Fibroblast of skin of scalp (primary cell): Measurements from ENCODE around the gene DYNLL2. TPM values are rescaled to one million over a fixed set of nuclear protein-coding genes. Genes with fewer than 3 reads are reported as not detected.
"Not testable (repeated sequence)": the region's sequence is repeated elsewhere in the genome, so short reads cannot be mapped to it uniquely, and the experiment has no call there.

Source experiments
- DNase-seq: peaks from one replicate; pipeline ENCODE4 v3.0.0-alpha.2; 2013
- polyA plus RNA-seq, 2 experiments: library from polyadenylated mRNA; unstranded; fragments of 120-200 nt; gene quantifications; one replicate each; pipeline ENCODE4 v1.2.1, GENCODE V29; 2013; ENCODE audit not compliant: insufficient read length in 2 of 2

The DYNLL2 gene
- polyA plus RNA-seq (2013, experiment 1 of 2; ENCODE audit: insufficient read length): 24.6 TPM
- 25.0 TPM for polyA plus RNA-seq (2013, experiment 2 of 2; ENCODE audit: insufficient read length)

DNA sequence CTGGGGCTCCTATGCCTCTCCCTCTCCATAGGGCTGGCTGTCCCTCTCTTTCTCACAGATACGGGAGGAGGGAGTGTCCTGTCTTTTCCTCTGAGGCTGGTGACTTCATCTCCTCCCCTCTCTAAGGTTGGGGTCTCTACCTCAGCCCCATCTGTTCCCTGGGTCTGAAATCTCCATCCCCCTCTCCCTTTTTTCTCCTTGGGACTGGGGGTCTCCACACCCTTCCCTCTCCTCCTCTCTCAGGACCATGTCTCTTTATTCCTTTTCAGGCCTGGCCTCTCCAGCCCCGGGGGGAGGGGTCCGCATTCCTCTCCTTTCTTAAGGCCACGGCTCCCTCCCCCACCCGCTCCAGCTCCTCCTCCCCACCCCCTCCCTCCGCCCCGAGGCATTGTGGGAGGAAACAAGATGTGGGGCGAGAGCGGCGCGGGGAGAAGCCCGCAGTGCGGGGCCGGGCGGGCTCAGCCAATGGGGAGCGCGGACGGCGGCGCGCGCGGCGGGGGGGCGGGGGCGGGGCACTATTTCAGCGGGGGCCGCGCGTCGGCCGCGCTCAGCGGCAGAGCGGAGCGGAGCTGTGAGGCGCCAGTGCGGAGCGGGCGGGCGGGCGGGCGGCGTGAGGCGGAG, at the start of gene DYNLL2:
Gene DYNLL2, plus strand, starts transcription at position 550 of the 621 bp plus-strand sequence. CDS start 3,672 bp downstream, outside the sequence.
- peak; percentile 97 for DNase-seq

DNA sequence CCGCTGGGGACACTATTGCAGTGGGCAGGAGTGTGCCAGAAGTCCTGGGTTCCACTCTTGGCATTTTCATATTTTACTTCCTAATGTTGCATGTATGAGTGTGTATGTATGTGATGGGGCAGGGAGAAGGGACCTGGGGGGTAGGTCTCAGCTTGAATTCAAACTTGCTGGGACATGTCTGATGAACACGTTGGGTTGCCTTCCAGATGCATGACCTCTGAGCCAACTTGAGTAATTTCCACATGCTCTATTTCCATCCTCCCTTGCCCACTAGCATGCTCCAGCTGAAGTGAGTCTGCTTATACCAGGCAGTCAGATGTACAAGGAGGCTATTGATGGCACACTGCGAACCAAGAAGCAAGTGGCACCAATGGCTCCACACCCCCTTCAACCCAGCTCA, 43.2 kb upstream of the DYNLL2 start:
- no peak for DNase-seq

DNA sequence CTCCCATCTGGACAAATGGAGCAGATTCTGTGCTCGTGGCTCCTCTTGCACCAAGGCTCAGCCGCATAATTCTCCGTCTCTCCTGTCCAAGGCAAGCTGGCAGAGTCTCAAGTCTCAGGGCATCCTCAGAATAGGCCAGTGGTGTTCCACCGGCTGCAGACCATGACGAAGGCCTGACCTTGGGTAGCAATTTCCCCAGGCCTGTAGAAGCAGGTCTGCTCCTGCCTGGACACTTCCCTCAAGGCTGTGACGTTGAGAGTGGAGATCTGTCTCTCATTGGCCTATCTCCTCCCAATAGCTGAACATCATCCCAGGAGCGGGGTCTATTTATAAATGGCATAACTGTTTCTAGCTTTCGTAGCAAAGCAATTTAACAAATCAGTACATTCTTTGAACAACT, 42.8 kb upstream of the DYNLL2 start:
- no peak for DNase-seq

- DNase-seq: no peak
Measured at GRCh38 chr17:58041161-58041560, 42.1 kb upstream of the DYNLL2 start.

- DNase-seq: no peak
Measured at GRCh38 chr17:58043221-58044181, 39.7 kb upstream of the DYNLL2 start.

DNA sequence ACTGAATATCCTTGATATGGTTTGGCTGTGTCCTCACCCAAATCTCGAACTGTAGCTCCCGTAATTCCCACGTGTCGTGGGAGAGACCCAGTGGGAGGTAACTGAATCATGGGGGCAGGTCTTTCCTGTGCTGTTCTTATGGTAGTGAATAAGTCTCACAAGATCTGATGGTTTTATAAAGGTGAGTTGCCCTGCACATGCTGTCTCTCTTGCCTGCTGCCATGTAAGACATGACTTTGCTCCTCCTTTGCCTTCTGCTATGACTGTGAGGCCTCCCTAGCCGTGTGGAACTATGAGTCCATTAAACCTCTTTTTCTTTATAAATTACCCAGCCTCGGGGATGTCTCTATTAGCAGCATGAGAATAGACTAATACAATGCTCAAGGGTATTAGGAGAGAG, 39.0 kb upstream of the DYNLL2 start:
- DNase-seq: not testable (repeated sequence)

- DNase-seq: peak; percentile 8
Measured at GRCh38 chr17:58046239-58047094, 36.8 kb upstream of the DYNLL2 start.

DNA sequence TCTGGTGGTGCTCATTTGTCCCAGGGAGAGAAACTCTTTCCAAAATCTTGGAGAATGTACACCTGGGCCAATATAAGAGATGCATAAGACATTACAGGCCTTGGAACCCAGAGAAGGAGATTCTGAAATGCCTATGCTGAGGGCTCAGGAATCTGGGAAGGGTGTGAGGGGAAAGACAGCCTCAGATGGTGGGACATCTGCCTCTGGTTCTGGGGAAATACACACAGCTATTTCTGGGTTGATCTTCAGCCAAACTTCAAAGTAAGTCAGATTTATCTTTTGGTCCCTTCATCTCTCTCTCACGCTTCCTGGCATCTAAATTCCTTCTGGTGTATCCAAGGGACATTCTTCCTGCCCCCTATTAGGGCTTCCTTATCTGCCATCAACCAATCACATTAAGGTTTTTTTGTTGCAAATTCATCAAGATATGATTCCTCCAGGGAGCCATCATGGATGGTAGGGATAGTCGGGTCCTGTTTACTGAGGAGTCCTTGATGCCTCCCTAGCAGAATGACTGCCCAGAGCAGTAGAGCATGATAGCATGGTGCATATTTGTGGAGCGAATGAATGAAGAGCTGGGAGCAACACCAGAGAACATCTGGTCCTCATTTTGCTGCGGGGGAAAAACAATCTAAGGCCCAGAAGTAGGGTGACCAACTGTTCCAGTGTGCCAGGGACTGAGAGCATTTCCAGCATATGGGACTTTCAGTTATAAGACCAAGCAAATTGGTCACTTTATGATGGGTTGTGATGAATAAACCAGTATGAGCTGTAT, 35.7 kb upstream of the DYNLL2 start:
- peak; percentile 20 for DNase-seq

- no peak for DNase-seq
Measured at GRCh38 chr17:58049533-58049932, 33.7 kb upstream of the DYNLL2 start.

- no peak for DNase-seq
Measured at GRCh38 chr17:58050966-58051365, 32.3 kb upstream of the DYNLL2 start.

- DNase-seq: no peak
Measured at GRCh38 chr17:58051468-58051867, 31.8 kb upstream of the DYNLL2 start.

DNA sequence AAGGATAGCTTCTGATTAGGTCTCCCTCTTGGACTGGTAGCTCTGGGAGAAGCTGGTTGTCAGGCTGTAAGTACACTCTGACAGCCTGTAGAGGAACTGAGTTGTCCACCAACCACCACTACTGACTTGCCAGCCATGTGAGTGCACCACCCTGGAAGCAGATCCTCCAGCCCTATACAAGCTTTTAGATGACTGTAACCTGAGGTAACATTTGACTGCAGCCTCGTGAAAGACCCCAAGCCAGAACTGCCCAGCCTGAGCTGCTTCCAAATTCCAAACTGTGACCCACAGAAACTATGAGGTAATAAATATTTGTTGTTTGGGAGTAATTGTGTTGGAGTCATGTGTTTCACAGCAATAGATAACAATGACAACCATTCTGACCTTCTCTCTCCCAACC, 30.8 kb upstream of the DYNLL2 start:
- DNase-seq: no peak

DNA sequence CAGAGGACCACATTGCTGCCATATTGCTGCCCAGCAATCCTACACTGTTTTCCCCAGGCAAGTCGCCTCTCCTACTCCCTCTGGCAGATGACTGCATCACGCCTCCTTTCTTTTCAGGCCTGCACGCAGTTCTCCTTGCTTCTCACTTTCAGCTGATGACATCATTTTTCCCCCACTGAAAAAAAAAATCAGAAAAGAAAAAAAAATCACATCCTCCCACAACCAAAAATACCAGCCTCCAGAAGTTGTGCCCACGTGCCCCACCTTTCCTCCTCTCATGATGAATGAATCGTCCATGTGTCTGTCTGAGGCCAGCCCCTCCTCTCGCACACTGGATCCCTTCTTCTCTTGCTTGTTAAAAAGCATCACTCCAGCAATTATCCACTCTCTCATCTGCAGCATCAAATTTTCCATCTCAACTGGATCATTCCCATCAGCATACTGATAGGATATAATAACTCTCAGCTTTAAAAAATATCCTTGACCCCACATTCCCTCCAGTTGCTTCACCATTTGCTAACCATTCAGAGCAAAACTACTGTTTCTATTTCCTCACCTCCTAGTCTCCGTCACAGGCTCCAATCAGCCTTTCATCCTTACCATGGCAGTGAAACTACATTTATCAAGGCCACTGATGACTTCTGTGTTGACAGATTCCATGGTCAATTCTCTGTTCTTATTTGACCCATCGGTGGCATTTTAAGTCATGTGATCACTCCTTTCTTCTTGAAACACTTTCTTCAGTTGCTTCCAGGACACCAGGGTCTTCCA, 30.1 kb upstream of the DYNLL2 start:
- no peak for DNase-seq

- no peak for DNase-seq
Measured at GRCh38 chr17:58054641-58055040, 28.6 kb upstream of the DYNLL2 start.

DNA sequence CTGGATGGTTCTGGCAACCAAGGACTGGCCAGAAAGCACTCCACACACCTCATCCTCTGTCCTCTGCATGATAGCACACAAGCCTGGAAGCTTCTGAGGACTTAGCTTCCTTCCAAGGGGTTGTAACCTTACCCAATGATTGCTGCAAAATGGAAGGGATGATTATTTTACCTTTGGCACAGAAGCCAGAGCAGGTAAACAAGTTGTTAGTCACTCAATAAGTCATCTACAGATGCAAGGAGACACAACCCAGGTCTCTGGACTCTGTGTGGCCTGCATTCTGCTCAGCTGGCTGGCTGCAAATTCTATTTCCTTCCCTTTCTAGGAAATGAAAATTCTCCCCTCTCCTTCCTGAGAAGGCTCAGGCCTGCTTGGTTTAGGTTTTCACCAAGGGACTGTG, 26.7 kb upstream of the DYNLL2 start:
- no peak for DNase-seq

DNA sequence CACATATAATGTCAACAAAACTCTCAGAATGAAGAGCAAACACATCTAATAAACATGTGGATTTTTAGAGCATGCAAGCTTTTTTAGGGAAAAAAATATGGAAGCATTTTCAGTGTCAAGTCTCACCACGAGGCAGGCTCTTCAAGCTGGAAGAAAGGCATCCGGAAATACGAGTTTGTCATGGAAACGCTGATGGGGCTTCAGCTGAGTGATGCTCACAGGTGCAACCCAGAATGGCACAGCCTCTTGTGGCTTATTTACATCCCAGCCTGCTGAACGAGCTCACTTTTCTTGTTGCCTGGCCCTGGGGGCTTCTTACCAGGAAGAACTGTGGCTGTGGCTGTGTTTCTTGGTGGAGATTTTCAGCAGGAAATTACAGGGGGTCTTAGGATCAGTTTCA, 24.1 kb upstream of the DYNLL2 start:
- no peak for DNase-seq

- peak; percentile 11 for DNase-seq
Measured at GRCh38 chr17:58060596-58061191, 22.5 kb upstream of the DYNLL2 start.

GRCh38 chr17:58061672-58062071, 21.5 kb upstream of the DYNLL2 start:
- DNase-seq: no peak

- no peak for DNase-seq
Measured at GRCh38 chr17:58065238-58065637, 18.0 kb upstream of the DYNLL2 start.

GRCh38 chr17:58066401-58066800, 16.8 kb upstream of the DYNLL2 start:
- DNase-seq: no peak

GRCh38 chr17:58072862-58073261, 10.4 kb upstream of the DYNLL2 start:
- DNase-seq: no peak
